Stimulated activated CD4-positive, alpha-beta T cell treated with anti-CD3 and anti-CD28 coated beads, Interleukin-4, amount 100 ng/mL, for 1 hour (primary cell): ENCODE data around the gene MCC.

Experiments used
- DNase-seq: peaks from one replicate; pipeline ENCODE4 v3.0.0-alpha.2; 2020

The MCC gene

GRCh38 chr5:113042491-113043243, 445.6 kb downstream of the MCC start:
- DNase-seq: no peak

GRCh38 chr5:113040672-113041260, 447.5 kb downstream of the MCC start:
- no peak for DNase-seq

- no peak for DNase-seq
These were observed 448.3 kb downstream of the MCC start for GRCh38 chr5:113039934-113040285.

- no peak for DNase-seq
These were observed 448.9 kb downstream of the MCC start for GRCh38 chr5:113039229-113039933.

- DNase-seq: no peak
These were observed 449.5 kb downstream of the MCC start for GRCh38 chr5:113038714-113039113.

GRCh38 chr5:113038136-113038535, 450.1 kb downstream of the MCC start:
- DNase-seq: no peak

- DNase-seq: no peak
These were observed 451.4 kb downstream of the MCC start for GRCh38 chr5:113036826-113037225.

- DNase-seq: no peak
These were observed 451.9 kb downstream of the MCC start for GRCh38 chr5:113036321-113036720.

GRCh38 chr5:113035096-113035495, 453.2 kb downstream of the MCC start:
- DNase-seq: no peak

- no peak for DNase-seq
These were observed 454.0 kb downstream of the MCC start for GRCh38 chr5:113034182-113034773.

GRCh38 chr5:113031557-113031956, 456.7 kb downstream of the MCC start:
- DNase-seq: no peak

- no peak for DNase-seq
These were observed 457.1 kb downstream of the MCC start for GRCh38 chr5:113031104-113031503.

GRCh38 chr5:113029614-113030013, 458.6 kb downstream of the MCC start:
- no peak for DNase-seq

GRCh38 chr5:113027431-113027830, 460.8 kb downstream of the MCC start:
- DNase-seq: no peak

- DNase-seq: no peak
These were observed 461.2 kb downstream of the MCC start for GRCh38 chr5:113027015-113027414.

GRCh38 chr5:113026211-113026610, 462.0 kb downstream of the MCC start:
- DNase-seq: no peak

- DNase-seq: no peak
These were observed 462.7 kb downstream of the MCC start for GRCh38 chr5:113025596-113025995.

GRCh38 chr5:113024076-113024697, 464.1 kb downstream of the MCC start:
- no peak for DNase-seq

GRCh38 chr5:113022661-113023060, 465.6 kb downstream of the MCC start:
- DNase-seq: no peak

GRCh38 chr5:113020461-113021273, 467.6 kb downstream of the MCC start:
- no peak for DNase-seq

GRCh38 chr5:113017881-113018635, 470.2 kb downstream of the MCC start:
- DNase-seq: no peak

GRCh38 chr5:113005454-113005853, 482.8 kb downstream of the MCC start:
- DNase-seq: no peak
